Stomach (tissue), 4 donors: ENCODE results near the gene USP34.

Experiments
- POLR2A ChIP-seq, 4 donors: fragments of 450-650 bp; IDR thresholded peaks; one replicate each; pipeline ENCODE4 v1.6.1; 2016; ENCODE audit warnings: antibody characterized with exemption in 4 of 4, control low read depth in 2 of 4, mild to moderate bottlenecking in 1 of 4, moderate library complexity in 1 of 4
- POLR2AphosphoS5 ChIP-seq, 3 donors: sonication (generic); formaldehyde crosslinking; IDR thresholded peaks; one replicate each; pipeline ENCODE4 v1.6.1; 2016; ENCODE audit warnings: antibody characterized with exemption in 3 of 3
- TF ChIP-seq, protein P1 (sequence below), 7 experiments: fragments of 450-650 bp in 4 of 7; fragments of 200-600 bp in 3 of 7; sonication (generic) in 3 of 7; IDR thresholded peaks; one replicate each; pipeline ENCODE4 v1.5.1; 2016 to 2019; ENCODE audit warnings: antibody characterized with exemption in 7 of 7, control low read depth in 2 of 7, mild to moderate bottlenecking in 1 of 7

DNA sequence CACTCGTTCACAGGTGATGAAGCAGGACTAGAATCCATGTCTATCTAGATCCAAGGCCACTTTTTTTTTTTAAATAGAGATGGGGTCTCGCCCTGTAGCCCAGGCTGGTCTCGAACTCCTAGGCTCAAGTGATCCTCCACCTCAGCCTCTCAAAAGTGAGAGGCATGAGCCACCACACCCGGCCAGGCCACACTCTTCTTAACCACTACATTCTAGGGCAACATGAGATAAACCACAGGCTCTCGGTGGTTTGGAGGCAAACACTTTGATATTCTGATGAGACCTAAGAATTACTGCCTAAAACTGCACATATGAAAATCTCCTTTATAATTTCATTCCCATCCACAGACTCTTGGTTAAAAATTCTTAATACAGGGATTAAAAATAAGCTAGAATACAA is 51.8 kb downstream of the USP34 start:
- TF ChIP-seq, protein P1, sequence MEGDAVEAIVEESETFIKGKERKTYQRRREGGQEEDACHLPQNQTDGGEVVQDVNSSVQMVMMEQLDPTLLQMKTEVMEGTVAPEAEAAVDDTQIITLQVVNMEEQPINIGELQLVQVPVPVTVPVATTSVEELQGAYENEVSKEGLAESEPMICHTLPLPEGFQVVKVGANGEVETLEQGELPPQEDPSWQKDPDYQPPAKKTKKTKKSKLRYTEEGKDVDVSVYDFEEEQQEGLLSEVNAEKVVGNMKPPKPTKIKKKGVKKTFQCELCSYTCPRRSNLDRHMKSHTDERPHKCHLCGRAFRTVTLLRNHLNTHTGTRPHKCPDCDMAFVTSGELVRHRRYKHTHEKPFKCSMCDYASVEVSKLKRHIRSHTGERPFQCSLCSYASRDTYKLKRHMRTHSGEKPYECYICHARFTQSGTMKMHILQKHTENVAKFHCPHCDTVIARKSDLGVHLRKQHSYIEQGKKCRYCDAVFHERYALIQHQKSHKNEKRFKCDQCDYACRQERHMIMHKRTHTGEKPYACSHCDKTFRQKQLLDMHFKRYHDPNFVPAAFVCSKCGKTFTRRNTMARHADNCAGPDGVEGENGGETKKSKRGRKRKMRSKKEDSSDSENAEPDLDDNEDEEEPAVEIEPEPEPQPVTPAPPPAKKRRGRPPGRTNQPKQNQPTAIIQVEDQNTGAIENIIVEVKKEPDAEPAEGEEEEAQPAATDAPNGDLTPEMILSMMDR (IDR thresholded peaks at IDR 0.05): no peak
- TF ChIP-seq POLR2A (IDR thresholded peaks at IDR 0.05) (no peak), POLR2AphosphoS5 (IDR thresholded peaks at IDR 0.05) (no peak)
